HepG2 (cell line): ENCODE data around the gene KCNK18.
"Not testable (repeated sequence)": the region's sequence is repeated elsewhere in the genome, so short reads cannot be mapped to it uniquely, and the experiment has no call there.

Source experiments
- IKZF1 ChIP-seq: fragments of 450-650 bp; IDR thresholded peaks from 2 replicates; pipeline ENCODE4 v1.7.1; 2016
- TF ChIP-seq, protein P1 (sequence below): sonication (generic); formaldehyde crosslinking; IDR thresholded peaks from 2 replicates; pipeline ENCODE4 v1.5.0; 2020; ENCODE audit warnings: mild to moderate bottlenecking, missing genetic modification reagents, moderate library complexity

DNA sequence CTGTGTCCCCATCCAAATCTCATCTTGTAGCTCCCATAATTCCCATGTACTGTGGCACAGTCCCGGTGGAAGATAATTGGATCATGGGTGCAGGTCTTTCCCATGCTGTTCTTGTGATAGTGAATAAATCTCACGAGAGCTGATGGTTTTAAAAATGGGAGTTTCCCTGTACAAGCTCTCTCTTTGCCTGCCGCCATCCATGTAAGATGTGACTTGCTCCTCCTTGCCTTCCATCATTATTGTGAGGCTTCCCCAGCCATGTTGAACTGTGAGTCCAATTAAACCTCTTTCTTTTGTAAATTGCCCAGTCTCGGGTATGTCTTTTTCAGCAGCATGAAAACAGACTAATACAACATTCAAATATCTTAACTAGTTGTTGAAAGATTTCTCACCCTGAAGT lies 32.8 kb downstream of the KCNK18 start:
- TF ChIP-seq, protein P1, sequence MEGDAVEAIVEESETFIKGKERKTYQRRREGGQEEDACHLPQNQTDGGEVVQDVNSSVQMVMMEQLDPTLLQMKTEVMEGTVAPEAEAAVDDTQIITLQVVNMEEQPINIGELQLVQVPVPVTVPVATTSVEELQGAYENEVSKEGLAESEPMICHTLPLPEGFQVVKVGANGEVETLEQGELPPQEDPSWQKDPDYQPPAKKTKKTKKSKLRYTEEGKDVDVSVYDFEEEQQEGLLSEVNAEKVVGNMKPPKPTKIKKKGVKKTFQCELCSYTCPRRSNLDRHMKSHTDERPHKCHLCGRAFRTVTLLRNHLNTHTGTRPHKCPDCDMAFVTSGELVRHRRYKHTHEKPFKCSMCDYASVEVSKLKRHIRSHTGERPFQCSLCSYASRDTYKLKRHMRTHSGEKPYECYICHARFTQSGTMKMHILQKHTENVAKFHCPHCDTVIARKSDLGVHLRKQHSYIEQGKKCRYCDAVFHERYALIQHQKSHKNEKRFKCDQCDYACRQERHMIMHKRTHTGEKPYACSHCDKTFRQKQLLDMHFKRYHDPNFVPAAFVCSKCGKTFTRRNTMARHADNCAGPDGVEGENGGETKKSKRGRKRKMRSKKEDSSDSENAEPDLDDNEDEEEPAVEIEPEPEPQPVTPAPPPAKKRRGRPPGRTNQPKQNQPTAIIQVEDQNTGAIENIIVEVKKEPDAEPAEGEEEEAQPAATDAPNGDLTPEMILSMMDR, result not testable (repeated sequence)
- not testable (repeated sequence) for TF ChIP-seq IKZF1
